Measurements from ENCODE around the gene CNOT4.

DNA sequence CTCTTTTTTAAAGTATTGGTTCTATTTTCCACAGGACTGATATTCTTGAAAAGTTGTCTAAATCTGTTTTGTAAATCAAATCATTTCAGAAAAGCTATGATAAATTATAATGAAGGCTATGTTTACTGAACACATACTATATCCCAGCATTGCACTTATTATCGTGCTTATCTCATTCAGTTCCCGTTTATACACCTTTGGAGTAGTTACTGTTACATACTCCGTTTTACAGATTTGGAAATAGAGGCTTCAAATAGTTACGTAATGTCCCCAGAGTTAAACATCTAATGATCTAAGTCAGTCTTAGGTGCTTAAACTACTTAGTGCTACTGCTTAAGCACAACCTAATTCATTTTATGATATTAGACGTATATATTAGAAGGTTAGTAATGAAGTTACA is 49.0 kb upstream of the CNOT4 start:
- TF ChIP-seq, protein P1, sequence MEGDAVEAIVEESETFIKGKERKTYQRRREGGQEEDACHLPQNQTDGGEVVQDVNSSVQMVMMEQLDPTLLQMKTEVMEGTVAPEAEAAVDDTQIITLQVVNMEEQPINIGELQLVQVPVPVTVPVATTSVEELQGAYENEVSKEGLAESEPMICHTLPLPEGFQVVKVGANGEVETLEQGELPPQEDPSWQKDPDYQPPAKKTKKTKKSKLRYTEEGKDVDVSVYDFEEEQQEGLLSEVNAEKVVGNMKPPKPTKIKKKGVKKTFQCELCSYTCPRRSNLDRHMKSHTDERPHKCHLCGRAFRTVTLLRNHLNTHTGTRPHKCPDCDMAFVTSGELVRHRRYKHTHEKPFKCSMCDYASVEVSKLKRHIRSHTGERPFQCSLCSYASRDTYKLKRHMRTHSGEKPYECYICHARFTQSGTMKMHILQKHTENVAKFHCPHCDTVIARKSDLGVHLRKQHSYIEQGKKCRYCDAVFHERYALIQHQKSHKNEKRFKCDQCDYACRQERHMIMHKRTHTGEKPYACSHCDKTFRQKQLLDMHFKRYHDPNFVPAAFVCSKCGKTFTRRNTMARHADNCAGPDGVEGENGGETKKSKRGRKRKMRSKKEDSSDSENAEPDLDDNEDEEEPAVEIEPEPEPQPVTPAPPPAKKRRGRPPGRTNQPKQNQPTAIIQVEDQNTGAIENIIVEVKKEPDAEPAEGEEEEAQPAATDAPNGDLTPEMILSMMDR (IDR thresholded peaks at IDR 0.05) = no peak
- no peak for TF ChIP-seq POLR2A (IDR thresholded peaks at IDR 0.05)

All from breast epithelium (tissue), 3 donors.